B cell (primary cell): Measurements from ENCODE around the gene NUDT3. TPM values are rescaled to one million over a fixed set of nuclear protein-coding genes. Genes with fewer than 3 reads are reported as not detected.

ENCODE experiments used
- ATAC-seq: fragments of 200-7000 bp; cut with Tn5 transposase; one replicate; pipeline ENCODE4 v1.10.0; 2021; ENCODE audit warnings: low read depth, mild to moderate bottlenecking, moderate number of reproducible peaks, moderate library complexity
- CTCF ChIA-PET: fragments of 350-600 bp; sonication (Branson Sonifier 250); formaldehyde crosslinking; loops from one replicate; lab custom pipeline; 2021; ENCODE audit warnings: antibody characterized with exemption, inconsistent platforms; lab: Charles Lee
- POLR2A ChIA-PET: fragments of 350-600 bp; sonication (Branson Sonifier 250); formaldehyde crosslinking; loops from one replicate; lab custom pipeline; 2021; ENCODE audit warnings: antibody characterized with exemption; lab: Charles Lee
- DNase-seq: peaks from one replicate; pipeline ENCODE4 v3.0.0; 2013
- H2AFZ ChIP-seq: 2 replicates; pipeline ENCODE4 v1.6.1; 2012; ENCODE audit warnings: mild to moderate bottlenecking, low read depth, low read length; ENCODE audit not compliant: insufficient read depth, poor library complexity, severe bottlenecking
- H3K27ac ChIP-seq, 2 donors: 1 replicate in 1 of 2; 2 replicates in 1 of 2; pipeline ENCODE4 v1.5.1; 2012 to 2013; ENCODE audit warnings: low read length in 2 of 2, mild to moderate bottlenecking in 2 of 2, moderate library complexity in 1 of 2
- H3K27me3 ChIP-seq, 4 experiments: fragments of 200-600 bp in 1 of 4; sonication (generic) in 1 of 4; replicated peaks in 1 of 4; 1 replicate in 2 of 4; 2 replicates in 2 of 4; pipeline versions ENCODE4 v1.6.1 to v1.7.0; 2013 to 2016; ENCODE audit warnings: low read length in 3 of 4, mild to moderate bottlenecking in 2 of 4, mixed read lengths in 1 of 4, moderate library complexity in 1 of 4; ENCODE audit not compliant: insufficient read depth in 4 of 4, control insufficient read depth in 3 of 4; ENCODE audit errors: control extremely low read depth in 1 of 4
- H3K36me3 ChIP-seq, 2 experiments: replicated peaks in 1 of 2; 1 replicate in 1 of 2; 2 replicates in 1 of 2; pipeline versions ENCODE4 v1.6.1 to v1.7.1; 2013; ENCODE audit warnings: low read length in 1 of 2; ENCODE audit not compliant: insufficient read depth in 2 of 2, control insufficient read depth in 1 of 2; ENCODE audit errors: control extremely low read depth in 1 of 2, extremely low read depth in 1 of 2
- H3K4me1 ChIP-seq, 2 donors: fragments of 200-600 bp in 1 of 2; sonication (generic) in 1 of 2; 1 replicate in 1 of 2; 2 replicates in 1 of 2; pipeline versions ENCODE4 v1.5.1 to v1.6.1; 2013 to 2017; ENCODE audit warnings: low read length in 2 of 2; ENCODE audit not compliant: control insufficient read depth in 2 of 2, insufficient read depth in 2 of 2
- H3K4me2 ChIP-seq: replicated peaks from 2 replicates; pipeline ENCODE3; 2012; ENCODE audit warnings: mild to moderate bottlenecking, low read depth, low read length; ENCODE audit not compliant: poor library complexity, severe bottlenecking
- H3K4me3 ChIP-seq, 5 experiments: fragments of 200-600 bp in 1 of 5; sonication (generic) in 1 of 5; 1 replicate in 3 of 5; 2 replicates in 2 of 5; pipeline versions ENCODE4 v1.5.1 to v1.7.0; 2011 to 2016; ENCODE audit warnings: low read length in 4 of 5, mild to moderate bottlenecking in 4 of 5, low read depth in 2 of 5, control low read depth in 1 of 5, moderate library complexity in 1 of 5; ENCODE audit not compliant: insufficient read depth in 1 of 5; ENCODE audit errors: control extremely low read depth in 1 of 5, extremely low read depth in 1 of 5
- H3K79me2 ChIP-seq: fragments of 200-600 bp; sonication (generic); one replicate; pipeline ENCODE4 v1.6.0; 2016; ENCODE audit warnings: low read length; ENCODE audit not compliant: control insufficient read depth, insufficient read depth
- H3K9ac ChIP-seq: fragments of 200-600 bp; sonication (generic); 2 replicates; pipeline ENCODE4 v1.6.1; 2017; ENCODE audit warnings: mild to moderate bottlenecking, low read length, moderate library complexity
- H3K9me3 ChIP-seq, 3 donors: one replicate each; pipeline versions ENCODE4 v1.6.1 to v1.7.1; 2013; ENCODE audit warnings: low read length in 2 of 3; ENCODE audit not compliant: control insufficient read depth in 2 of 3, insufficient read depth in 1 of 3; ENCODE audit errors: control extremely low read depth in 1 of 3
- H4K20me1 ChIP-seq: 2 replicates; pipeline ENCODE4 v1.6.0; 2012; ENCODE audit warnings: mild to moderate bottlenecking, low read length; ENCODE audit not compliant: insufficient read depth, control insufficient read depth, poor library complexity, severe bottlenecking
- H3K27ac Mint-ChIP-seq: one replicate; pipeline ENCODE4 v1.8.0; 2021; ENCODE audit warnings: mixed read lengths
- H3K27me3 Mint-ChIP-seq: one replicate; pipeline ENCODE4 v1.8.0; 2021; ENCODE audit warnings: mixed read lengths
- H3K4me1 Mint-ChIP-seq: one replicate; pipeline ENCODE4 v1.8.0; 2021; ENCODE audit warnings: mixed read lengths
- H3K4me3 Mint-ChIP-seq: one replicate; pipeline ENCODE4 v1.8.0; 2021; ENCODE audit warnings: mixed read lengths
- H3K9me3 Mint-ChIP-seq: one replicate; pipeline ENCODE4 v1.8.0; 2022; ENCODE audit warnings: mixed read lengths; ENCODE audit not compliant: insufficient read depth
- EZH2 ChIP-seq: IDR thresholded peaks from 2 replicates; pipeline ENCODE4 v1.6.1; 2012; ENCODE audit warnings: borderline replicate concordance, low read depth, mild to moderate bottlenecking, moderate library complexity, low read length; ENCODE audit not compliant: insufficient read depth, poor library complexity, severe bottlenecking
- WGBS: methylation state at CpG from one replicate; pipeline ENCODE4 v1.1.5; 2013; ENCODE audit warnings: missing lambda C conversion rate; ENCODE audit not compliant: insufficient coverage; 5-methylcytosine and 5-hydroxymethylcytosine counted together
- intact Hi-C: fragments of 100-400 bp; cut with micrococcal nuclease; formaldehyde crosslinking; loops from one replicate; pipeline ENCODE4 v1.10.0; 2022
- polyA plus RNA-seq: library from polyadenylated mRNA; depleted of rRNA; stranded (reverse); fragments of >200 nt; gene quantifications from 2 replicates; pipeline ENCODE4 v1.2.3, GENCODE V29; 2012
- total RNA-seq, 2 donors: library from RNA; stranded (reverse); fragments of 120-200 nt in 1 of 2; gene quantifications; 1 replicate in 1 of 2; 2 replicates in 1 of 2; pipeline versions ENCODE4 v1.2.3 to v1.2.4, GENCODE V29; 2013 to 2022
- TF ChIP-seq, protein P1 (sequence below): fragments of 200-600 bp; IDR thresholded peaks from one replicate; pipeline ENCODE4 v1.8.0; 2022; ENCODE audit warnings: antibody characterized with exemption, mild to moderate bottlenecking

The NUDT3 gene
- total and polyA plus RNA-seq, 2 donors (not counting 1 experiment from before 2014, with no cell fraction given): 18.2 to 37.4 TPM

- H3K4me3 Mint-ChIP-seq: no peak overlapping the region
- H3K79me2 ChIP-seq: no peaks in the 10 kb centered on the region
- H3K27me3 ChIP-seq: no peaks in the 10 kb centered on the region
- H3K4me1 ChIP-seq: peaks cover 11 to 27% of the 10 kb centered on the region in 2 donors
- no peaks in the 10 kb centered on the region for H3K9me3 ChIP-seq
- no peaks in the 10 kb centered on the region for H3K27me3 Mint-ChIP-seq
- no peak overlapping the region for H3K9ac ChIP-seq
- TF ChIP-seq, protein P1, sequence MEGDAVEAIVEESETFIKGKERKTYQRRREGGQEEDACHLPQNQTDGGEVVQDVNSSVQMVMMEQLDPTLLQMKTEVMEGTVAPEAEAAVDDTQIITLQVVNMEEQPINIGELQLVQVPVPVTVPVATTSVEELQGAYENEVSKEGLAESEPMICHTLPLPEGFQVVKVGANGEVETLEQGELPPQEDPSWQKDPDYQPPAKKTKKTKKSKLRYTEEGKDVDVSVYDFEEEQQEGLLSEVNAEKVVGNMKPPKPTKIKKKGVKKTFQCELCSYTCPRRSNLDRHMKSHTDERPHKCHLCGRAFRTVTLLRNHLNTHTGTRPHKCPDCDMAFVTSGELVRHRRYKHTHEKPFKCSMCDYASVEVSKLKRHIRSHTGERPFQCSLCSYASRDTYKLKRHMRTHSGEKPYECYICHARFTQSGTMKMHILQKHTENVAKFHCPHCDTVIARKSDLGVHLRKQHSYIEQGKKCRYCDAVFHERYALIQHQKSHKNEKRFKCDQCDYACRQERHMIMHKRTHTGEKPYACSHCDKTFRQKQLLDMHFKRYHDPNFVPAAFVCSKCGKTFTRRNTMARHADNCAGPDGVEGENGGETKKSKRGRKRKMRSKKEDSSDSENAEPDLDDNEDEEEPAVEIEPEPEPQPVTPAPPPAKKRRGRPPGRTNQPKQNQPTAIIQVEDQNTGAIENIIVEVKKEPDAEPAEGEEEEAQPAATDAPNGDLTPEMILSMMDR: no peak
- no peak for TF ChIP-seq EZH2
- H3K4me3 ChIP-seq: no peak overlapping the region
- H3K9me3 Mint-ChIP-seq: no peaks in the 10 kb centered on the region
- 82% methylated on average over 3 of the region's 3 CpGs for WGBS
- peak overlapping the region in 1 of 2 donors; percentile 18 for H3K27ac ChIP-seq
- no peak overlapping the region for H3K4me2 ChIP-seq
- no peak for DNase-seq
- no peak overlapping the region for H2AFZ ChIP-seq
- POLR2A ChIA-PET: no interaction called here
- intact Hi-C loops: no loop called here
- ATAC-seq: no peak
- H4K20me1 ChIP-seq: no peaks in the 10 kb centered on the region
- H3K4me1 Mint-ChIP-seq: peaks cover 37% of the 10 kb centered on the region
- H3K27ac Mint-ChIP-seq: peak overlapping the region; percentile 59
- CTCF ChIA-PET: interaction anchor here (1.7 kb wide), 1 partner anchor 19 kb away, joined by 3 read pairs; no protein-coding TSS in a partner anchor
- peaks cover 3 to 5% of the 10 kb centered on the region in 2 experiments for H3K36me3 ChIP-seq
Observed at GRCh38 chr6:34275128-34275804, 117.2 kb downstream of the NUDT3 start.

- no peak overlapping the region for H3K4me2 ChIP-seq
- H3K9ac ChIP-seq: no peak overlapping the region
- H3K9me3 ChIP-seq: no peaks in the 10 kb centered on the region
- H3K4me3 Mint-ChIP-seq: no peak overlapping the region
- H3K4me3 ChIP-seq: no peak overlapping the region
- no peaks in the 10 kb centered on the region for H4K20me1 ChIP-seq
- peaks cover 11 to 24% of the 10 kb centered on the region in 2 donors for H3K4me1 ChIP-seq
- POLR2A ChIA-PET: interaction anchor here (0.7 to 0.8 kb wide), 2 partner anchors 22 to 163 kb away, joined by 3 to 4 read pairs; no protein-coding TSS in a partner anchor
- peaks cover 33% of the 10 kb centered on the region for H3K4me1 Mint-ChIP-seq
- no peaks in the 10 kb centered on the region for H3K9me3 Mint-ChIP-seq
- CTCF ChIA-PET: no interaction called here
- no peak overlapping the region for H3K27ac Mint-ChIP-seq
- intact Hi-C loops: no loop called here
- no CpG with 5 or more reads among the region's 1 CpG for WGBS
- DNase-seq (no peak), ATAC-seq (no peak)
- no peak overlapping the region for H2AFZ ChIP-seq
- no peaks in the 10 kb centered on the region for H3K36me3 ChIP-seq
- H3K79me2 ChIP-seq: no peaks in the 10 kb centered on the region
- no peak for TF ChIP-seq EZH2
- TF ChIP-seq, protein P1: no peak
- no peaks in the 10 kb centered on the region for H3K27me3 ChIP-seq
- no peak overlapping the region for H3K27ac ChIP-seq
- no peaks in the 10 kb centered on the region for H3K27me3 Mint-ChIP-seq
Observed at GRCh38 chr6:34274129-34274528, 118.3 kb downstream of the NUDT3 start.
